SJSA1 (cell line): Measurements from ENCODE around the gene TMEM178B. TPM values are rescaled to one million over a fixed set of nuclear protein-coding genes. Genes with fewer than 3 reads are reported as not detected.

Source experiments
- DNase-seq, 2 experiments: peaks; one replicate each; pipeline ENCODE4 v3.0.0-alpha.2; 2015 to 2020; ENCODE audit warnings: low spot score in 2 of 2, low read depth in 1 of 2
- H3K27ac ChIP-seq: fragments of 250-450 bp; sonication (Bioruptor Pico); 2 replicates; pipeline ENCODE4 v1.5.1; 2020; ENCODE audit warnings: mild to moderate bottlenecking, moderate library complexity
- H3K27me3 ChIP-seq: fragments of 250-450 bp; sonication (Bioruptor Pico); replicated peaks from 2 replicates; pipeline ENCODE4 v1.5.1; 2020; ENCODE audit warnings: mild to moderate bottlenecking, moderate library complexity
- H3K36me3 ChIP-seq: fragments of 250-450 bp; sonication (Bioruptor Pico); 2 replicates; pipeline ENCODE4 v1.5.1; 2020; ENCODE audit warnings: mild to moderate bottlenecking
- H3K4me1 ChIP-seq: fragments of 250-450 bp; sonication (Bioruptor Pico); replicated peaks from 2 replicates; pipeline ENCODE4 v1.6.1; 2021; ENCODE audit warnings: mild to moderate bottlenecking
- H3K4me3 ChIP-seq: fragments of 250-450 bp; sonication (Bioruptor Pico); 2 replicates; pipeline ENCODE4 v1.5.1; 2020; ENCODE audit warnings: mild to moderate bottlenecking
- H3K9me3 ChIP-seq: fragments of 250-450 bp; sonication (Bioruptor Pico); replicated peaks from 2 replicates; pipeline ENCODE4 v1.5.1; 2020; ENCODE audit warnings: mild to moderate bottlenecking
- total RNA-seq: library from RNA; depleted of rRNA; stranded (reverse); fragments of >200 nt; shearing (Covaris generic); gene quantifications from 2 replicates; pipeline ENCODE4 v1.2.3, GENCODE V29; 2014

The TMEM178B gene
- total RNA-seq, 1 experiment from 2014 or later = under 0.01 TPM

DNA sequence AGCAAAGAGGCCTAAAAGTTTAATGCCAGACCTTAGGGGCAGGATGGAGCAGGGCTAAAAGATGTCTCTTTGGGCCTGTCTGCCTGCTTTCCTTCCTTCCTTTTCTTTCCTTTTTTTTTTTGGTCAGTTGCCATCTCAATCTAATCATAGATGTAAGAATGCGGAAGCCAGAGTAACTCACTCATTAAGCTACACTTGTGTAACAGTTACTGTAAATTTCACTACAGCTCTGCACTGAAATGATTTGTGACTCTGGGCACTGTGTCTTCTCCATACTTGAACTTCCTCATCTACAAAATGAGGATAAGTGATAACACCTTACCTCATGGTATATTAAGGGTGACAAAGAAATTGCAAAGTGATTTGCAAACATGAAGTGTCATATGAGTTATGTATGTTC lies 401.8 kb downstream of the TMEM178B start:
- no peaks in the 10 kb centered on the region for H3K36me3 ChIP-seq
- H3K27ac ChIP-seq = no peak overlapping the region
- no peaks in the 10 kb centered on the region for H3K9me3 ChIP-seq
- no peak overlapping the region for H3K4me3 ChIP-seq
- no peak for DNase-seq
- no peaks in the 10 kb centered on the region for H3K4me1 ChIP-seq
- no peaks in the 10 kb centered on the region for H3K27me3 ChIP-seq

DNA sequence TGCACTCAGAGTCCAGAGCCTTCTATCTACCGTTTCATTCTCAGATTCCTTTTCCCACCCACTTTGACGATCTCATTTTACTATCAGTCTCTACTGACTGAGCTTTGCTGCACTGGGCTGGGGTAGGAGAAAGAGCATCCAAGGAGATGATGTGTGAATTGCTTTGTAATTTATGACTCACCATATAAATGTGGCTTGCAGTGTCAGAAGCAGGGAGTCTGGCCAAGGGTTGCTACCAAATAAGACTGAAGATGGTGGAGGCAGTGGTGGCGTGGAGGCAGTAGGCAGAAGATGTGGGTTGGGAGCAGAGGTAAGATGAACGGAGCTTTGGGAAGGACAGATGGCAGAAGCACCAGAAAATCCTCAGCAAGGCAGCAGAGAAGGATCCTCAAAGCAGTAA lies 404.0 kb downstream of the TMEM178B start:
- Histone ChIP-seq H3K27ac (no peak overlapping the region), H3K27me3 (no peaks in the 10 kb centered on the region), H3K4me1 (no peaks in the 10 kb centered on the region), H3K4me3 (no peak overlapping the region), H3K36me3 (no peaks in the 10 kb centered on the region), H3K9me3 (no peaks in the 10 kb centered on the region)
- no peak for DNase-seq

DNA sequence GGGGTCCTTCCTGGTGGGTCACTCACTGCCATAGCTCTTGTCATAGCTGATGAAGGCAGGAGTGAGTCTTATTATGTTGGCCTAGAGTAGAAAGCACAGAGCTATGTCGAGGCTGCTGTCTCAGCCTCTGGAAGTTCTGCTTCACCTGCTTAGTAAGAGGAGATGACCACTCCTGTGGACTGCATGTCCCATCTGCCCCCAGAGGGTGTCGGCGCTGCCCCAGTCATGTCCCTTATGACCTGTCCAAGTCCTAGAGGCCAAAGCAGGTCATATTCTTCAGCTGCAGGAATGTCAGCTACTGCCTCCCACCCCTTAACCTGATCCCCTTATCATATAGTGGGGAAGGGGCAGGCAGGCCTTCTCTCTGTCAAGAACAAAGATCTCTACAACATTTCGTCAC lies 405.0 kb downstream of the TMEM178B start:
- H3K27me3 ChIP-seq = no peaks in the 10 kb centered on the region
- no peak for DNase-seq
- no peaks in the 10 kb centered on the region for H3K9me3 ChIP-seq
- H3K27ac ChIP-seq = no peak overlapping the region
- no peaks in the 10 kb centered on the region for H3K4me1 ChIP-seq
- no peaks in the 10 kb centered on the region for H3K36me3 ChIP-seq
- H3K4me3 ChIP-seq = no peak overlapping the region

DNA sequence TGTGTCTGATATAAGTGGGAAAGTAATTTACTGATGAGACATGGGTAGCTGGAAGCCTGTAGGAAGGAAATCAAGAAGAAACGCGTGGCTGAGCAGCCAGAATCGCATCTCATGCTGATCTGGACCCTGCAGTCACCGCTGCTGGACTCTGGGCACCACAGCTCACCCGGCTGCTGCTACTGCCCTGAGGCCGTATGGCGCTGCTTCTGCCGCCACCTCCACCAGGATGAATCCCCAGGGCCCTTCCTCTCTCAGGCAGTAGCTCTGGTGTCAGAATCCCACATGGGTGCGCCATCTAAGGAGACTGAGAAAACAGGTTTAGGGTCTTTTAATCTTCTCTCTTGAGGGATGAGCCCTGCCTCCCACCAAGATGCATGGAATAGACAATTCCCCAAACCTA lies 407.1 kb downstream of the TMEM178B start:
- H3K36me3 ChIP-seq = no peaks in the 10 kb centered on the region
- H3K27ac ChIP-seq = no peak overlapping the region
- no peaks in the 10 kb centered on the region for H3K9me3 ChIP-seq
- no peak overlapping the region for H3K4me3 ChIP-seq
- H3K4me1 ChIP-seq = no peaks in the 10 kb centered on the region
- H3K27me3 ChIP-seq = no peaks in the 10 kb centered on the region
- no peak for DNase-seq

DNA sequence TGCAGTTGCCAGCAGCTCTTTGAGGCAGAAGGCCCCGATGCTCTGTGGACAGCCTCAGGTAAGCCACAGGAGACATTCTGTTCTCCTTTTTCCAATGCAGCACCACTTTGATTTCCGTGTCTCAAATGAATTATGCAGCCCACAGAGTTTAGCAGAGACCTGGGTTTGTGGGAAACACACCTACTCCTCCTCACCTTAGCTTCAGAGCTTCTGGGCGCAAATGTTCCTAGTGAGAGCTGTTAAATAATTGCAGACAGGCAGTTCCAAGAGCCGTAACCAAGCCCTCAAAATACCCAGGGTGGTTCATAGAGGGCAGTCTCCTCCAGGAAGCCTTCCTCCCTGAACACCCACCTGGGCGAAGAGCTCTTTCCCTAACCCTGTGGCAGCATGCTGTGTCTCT lies 408.1 kb downstream of the TMEM178B start:
- Histone ChIP-seq H3K4me1 (no peaks in the 10 kb centered on the region), H3K4me3 (no peak overlapping the region), H3K36me3 (no peaks in the 10 kb centered on the region), H3K27me3 (no peaks in the 10 kb centered on the region), H3K9me3 (no peaks in the 10 kb centered on the region), H3K27ac (no peak overlapping the region)
- DNase-seq = no peak

DNA sequence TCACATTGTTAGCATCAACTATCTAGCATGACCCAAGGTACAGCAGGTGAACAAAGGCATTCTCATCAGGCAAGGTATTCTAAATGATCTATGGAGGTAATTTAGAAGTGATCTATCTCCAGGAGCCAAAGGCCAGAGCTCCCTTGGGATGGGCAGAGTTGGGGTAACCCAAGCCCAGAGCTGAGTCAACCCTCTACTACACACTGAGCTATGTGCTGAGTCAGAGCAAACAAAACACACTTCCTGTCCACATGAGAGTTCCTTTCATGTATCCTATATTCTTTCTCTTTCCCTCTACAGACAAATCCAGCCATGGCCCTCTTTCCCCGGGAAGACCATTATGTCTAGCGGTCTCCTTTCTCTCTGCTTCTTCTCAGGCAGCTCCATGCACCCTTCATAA lies 409.2 kb downstream of the TMEM178B start:
- Histone ChIP-seq H3K36me3 (no peaks in the 10 kb centered on the region), H3K4me1 (no peaks in the 10 kb centered on the region), H3K4me3 (no peak overlapping the region), H3K27me3 (no peaks in the 10 kb centered on the region), H3K9me3 (no peaks in the 10 kb centered on the region), H3K27ac (no peak overlapping the region)
- no peak for DNase-seq

DNA sequence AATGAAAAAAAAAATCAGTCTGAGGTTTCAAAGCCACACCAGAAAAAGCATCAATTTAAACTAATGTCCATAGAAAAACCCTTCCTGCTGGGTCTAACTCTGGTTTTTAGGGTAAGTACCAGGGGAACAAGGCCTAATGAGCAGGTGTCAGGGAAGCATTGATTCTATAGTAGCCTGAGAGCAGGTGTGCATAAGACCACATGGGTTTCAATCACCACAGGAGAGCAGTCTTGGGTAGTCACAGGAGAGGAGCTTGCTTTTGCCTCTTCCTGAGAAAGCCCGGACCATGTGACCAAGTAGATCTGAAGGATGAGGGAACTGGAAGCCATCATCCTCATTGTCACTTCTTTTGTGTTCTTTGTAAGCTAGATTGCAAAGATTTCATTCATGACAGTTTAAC lies 411.0 kb downstream of the TMEM178B start:
- Histone ChIP-seq H3K4me3 (no peak overlapping the region), H3K4me1 (no peaks in the 10 kb centered on the region), H3K9me3 (no peaks in the 10 kb centered on the region), H3K27me3 (no peaks in the 10 kb centered on the region), H3K27ac (no peak overlapping the region), H3K36me3 (no peaks in the 10 kb centered on the region)
- DNase-seq = no peak

DNA sequence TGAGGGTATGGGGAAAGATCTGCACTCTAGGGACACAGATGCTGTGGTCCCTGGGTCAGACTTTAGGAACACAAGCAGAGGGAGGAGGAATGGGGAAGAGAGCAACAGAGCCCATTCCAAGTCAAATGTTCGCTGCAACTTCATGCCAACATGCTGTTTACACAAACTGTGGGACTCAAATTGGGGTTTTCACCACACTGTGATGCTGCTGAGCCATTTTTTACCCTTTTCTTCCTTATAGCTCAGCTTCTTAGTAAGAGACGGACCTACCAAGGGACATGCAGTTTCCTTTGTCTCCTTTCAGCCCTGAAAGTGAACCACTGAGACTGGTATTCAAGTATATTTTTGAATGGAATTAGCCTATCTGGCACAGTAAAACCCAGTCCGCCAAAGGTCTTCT lies 413.1 kb downstream of the TMEM178B start:
- H3K4me1 ChIP-seq = no peaks in the 10 kb centered on the region

DNA sequence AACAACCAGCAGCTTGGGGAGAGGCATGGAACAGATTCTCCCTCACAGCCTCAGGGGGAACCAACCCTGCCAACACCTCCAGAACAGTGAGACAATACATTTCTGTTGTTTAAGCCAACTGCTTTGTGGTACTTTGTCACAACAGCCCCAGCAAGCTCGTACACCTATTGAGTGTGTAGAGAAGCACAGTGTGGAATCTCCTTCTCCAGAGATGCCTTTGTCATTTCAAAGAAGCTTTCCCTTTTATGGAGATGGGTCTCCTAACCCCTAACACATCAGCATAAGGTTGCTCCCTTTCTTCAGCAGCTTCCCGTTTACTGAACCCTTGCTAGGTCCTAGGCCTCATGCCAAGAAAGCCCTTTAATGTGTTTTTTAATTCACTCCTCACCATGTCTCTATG lies 416.6 kb downstream of the TMEM178B start:
- Histone ChIP-seq H3K4me1 (no peaks in the 10 kb centered on the region), H3K9me3 (no peaks in the 10 kb centered on the region), H3K4me3 (no peak overlapping the region), H3K36me3 (no peaks in the 10 kb centered on the region), H3K27me3 (no peaks in the 10 kb centered on the region), H3K27ac (no peak overlapping the region)
- no peak for DNase-seq

More for the DNA sequence above, 413.1 kb downstream of the TMEM178B start:
- no peaks in the 10 kb centered on the region for H3K9me3 ChIP-seq
- H3K36me3 ChIP-seq = no peaks in the 10 kb centered on the region
- H3K27ac ChIP-seq = no peak overlapping the region
- no peak for DNase-seq
- H3K4me3 ChIP-seq = no peak overlapping the region
- H3K27me3 ChIP-seq = no peaks in the 10 kb centered on the region

DNA sequence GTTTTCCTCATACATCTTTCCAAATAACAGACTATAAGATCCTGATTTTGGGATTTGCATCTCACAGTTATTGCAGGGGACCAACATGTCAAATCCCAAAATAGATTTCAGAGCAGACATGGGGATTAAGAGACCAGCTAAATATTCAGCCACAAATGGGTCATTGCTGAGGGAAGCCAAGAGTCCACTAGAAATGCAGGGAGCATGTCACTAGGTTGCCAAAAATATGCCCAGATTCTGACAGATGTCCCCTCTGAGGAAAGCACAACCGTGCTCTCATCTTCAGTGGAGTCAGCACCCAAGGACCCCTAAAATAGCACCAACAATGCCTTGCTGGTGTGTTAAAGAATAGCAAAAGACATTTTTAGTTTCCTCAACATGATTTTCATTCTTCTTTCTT lies 421.2 kb downstream of the TMEM178B start:
- DNase-seq = no peak
- Histone ChIP-seq H3K27me3 (no peaks in the 10 kb centered on the region; the same call in 1 of the 2 replicates), H3K27ac (no peak overlapping the region), H3K4me1 (no peaks in the 10 kb centered on the region), H3K36me3 (no peaks in the 10 kb centered on the region), H3K9me3 (no peaks in the 10 kb centered on the region), H3K4me3 (no peak overlapping the region)

DNA sequence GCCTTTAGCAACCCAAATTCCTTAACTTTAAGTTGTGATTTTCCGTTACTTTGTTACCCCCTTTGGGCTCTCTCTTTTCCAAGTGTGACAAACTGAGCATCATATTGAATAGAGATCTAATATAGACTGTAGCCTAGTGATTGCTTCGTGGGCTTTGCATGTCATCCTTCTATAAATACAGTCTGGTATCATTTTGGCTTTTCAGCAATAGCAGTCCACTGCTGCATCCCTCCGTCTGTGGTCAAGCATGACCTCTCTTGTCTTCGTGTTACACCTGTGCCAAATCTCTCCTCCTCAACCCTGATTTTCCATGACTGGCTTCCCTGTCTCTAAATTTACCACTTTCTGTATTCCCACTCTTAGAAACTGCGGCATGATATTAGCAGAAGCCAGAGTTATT lies 423.5 kb downstream of the TMEM178B start:
- Histone ChIP-seq H3K4me1 (no peaks in the 10 kb centered on the region), H3K27ac (no peak overlapping the region), H3K36me3 (no peaks in the 10 kb centered on the region), H3K4me3 (no peak overlapping the region), H3K9me3 (no peaks in the 10 kb centered on the region), H3K27me3 (no peaks in the 10 kb centered on the region; the same call in 1 of the 2 replicates)
- DNase-seq = no peak

DNA sequence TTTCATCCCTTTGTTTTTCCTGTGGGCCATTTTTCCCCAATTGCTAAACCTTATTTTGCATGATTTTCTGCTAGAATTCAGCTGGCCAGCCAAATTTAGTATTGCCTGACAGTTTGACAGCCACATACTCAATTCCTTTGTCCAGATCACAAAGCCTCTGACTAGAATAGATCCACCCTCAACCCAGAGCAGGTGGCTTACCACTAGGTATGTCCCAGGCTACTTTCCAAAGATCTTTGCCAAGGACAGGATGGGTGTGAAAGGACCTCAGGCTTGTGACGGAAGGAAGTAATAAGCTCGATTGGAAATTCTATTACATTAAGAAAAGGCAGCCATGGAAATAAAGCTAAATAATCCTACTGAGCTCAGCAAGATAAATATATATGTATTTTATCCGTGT lies 426.7 kb downstream of the TMEM178B start:
- H3K9me3 ChIP-seq = no peaks in the 10 kb centered on the region
- H3K36me3 ChIP-seq = no peaks in the 10 kb centered on the region
- no peak overlapping the region for H3K27ac ChIP-seq
- H3K4me1 ChIP-seq = no peaks in the 10 kb centered on the region
- H3K4me3 ChIP-seq = no peak overlapping the region
- no peaks in the 10 kb centered on the region; the same call in 1 of the 2 replicates for H3K27me3 ChIP-seq
- DNase-seq = no peak

DNA sequence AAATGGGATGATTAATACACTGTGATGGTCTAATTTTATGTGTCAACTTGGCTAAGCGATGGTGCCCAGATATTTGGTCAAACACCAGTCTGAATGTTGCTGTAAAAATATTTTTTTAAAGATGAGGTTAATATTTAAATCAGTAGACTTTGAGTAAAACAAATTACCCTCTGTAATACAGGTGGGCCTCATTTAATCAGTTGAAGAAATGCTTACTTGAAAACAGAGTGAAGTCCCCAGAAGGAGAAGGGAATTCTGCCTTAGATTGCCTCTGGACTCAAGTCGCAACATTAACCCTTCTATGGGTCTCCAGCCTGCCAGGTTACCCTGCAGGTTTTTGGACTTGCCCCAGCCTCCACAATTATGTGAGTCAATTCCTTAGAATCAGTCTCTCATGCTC lies 427.6 kb downstream of the TMEM178B start:
- no peak for DNase-seq
- no peaks in the 10 kb centered on the region; the same call in 1 of the 2 replicates for H3K27me3 ChIP-seq
- H3K4me1 ChIP-seq = no peaks in the 10 kb centered on the region
- H3K27ac ChIP-seq = no peak overlapping the region
- H3K36me3 ChIP-seq = no peaks in the 10 kb centered on the region
- H3K4me3 ChIP-seq = no peak overlapping the region
- no peaks in the 10 kb centered on the region for H3K9me3 ChIP-seq

DNA sequence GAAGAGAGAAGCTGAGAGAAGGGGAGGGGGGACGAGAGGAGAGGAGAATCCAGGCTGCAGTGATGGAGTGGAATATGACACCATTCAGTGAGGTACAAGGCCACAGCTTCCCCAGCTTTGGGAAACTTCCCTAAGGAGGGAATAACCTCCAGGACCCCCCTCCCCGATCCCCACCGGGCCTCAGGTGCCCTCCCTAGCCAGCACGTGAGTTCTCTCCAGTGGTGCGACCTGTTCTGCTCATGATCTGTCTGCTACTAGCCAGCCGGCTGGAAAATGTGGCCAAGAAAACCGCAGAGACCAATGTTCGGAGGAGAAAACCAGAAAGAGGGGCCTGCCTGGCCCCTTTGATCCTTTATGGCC lies 437.4 kb downstream of the TMEM178B start:
- DNase-seq = no peak
- H3K9me3 ChIP-seq = no peaks in the 10 kb centered on the region
- H3K4me3 ChIP-seq = no peak overlapping the region
- H3K27ac ChIP-seq = no peak overlapping the region
- no peaks in the 10 kb centered on the region for H3K4me1 ChIP-seq
- H3K36me3 ChIP-seq = no peaks in the 10 kb centered on the region
- H3K27me3 ChIP-seq = no peaks in the 10 kb centered on the region

DNA sequence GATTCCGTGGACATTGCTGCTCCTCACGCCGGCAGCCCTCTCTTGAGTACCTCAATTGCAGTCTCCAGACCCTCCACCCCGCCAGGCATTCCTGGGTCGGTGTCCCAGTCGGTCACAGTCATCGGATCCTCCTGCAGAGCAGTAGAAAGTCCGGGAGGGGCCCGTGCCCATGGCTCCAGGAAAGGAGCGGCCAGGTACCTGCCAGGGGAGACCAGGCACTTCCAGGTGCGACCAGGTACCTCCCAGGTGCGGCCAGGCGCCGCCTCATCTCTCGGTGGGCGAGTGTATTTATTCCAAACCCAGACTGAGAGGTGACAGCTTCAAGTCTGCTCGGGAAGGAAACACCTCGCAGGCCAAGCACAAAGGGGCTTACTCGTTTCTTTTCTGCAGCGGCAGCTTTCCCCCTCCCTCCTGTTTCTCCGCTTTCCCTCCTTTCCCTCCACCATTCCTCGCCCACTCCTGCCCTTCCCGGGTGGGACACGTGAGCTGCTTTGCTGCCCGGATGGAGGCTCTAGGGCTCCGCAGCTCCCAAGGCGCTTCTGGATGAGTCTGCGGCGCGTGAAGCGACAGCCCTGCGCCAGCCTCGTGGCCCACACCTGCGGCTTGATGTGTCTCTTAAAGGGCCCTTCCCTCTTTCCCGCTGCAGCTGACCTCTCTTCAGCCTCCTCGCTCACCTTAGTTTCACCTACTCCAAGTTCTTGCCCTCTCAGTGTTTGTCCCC lies 438.0 kb downstream of the TMEM178B start:
- no peak overlapping the region for H3K27ac ChIP-seq
- H3K4me3 ChIP-seq = no peak overlapping the region
- H3K4me1 ChIP-seq = no peaks in the 10 kb centered on the region
- no peak for DNase-seq
- no peaks in the 10 kb centered on the region for H3K36me3 ChIP-seq
- no peaks in the 10 kb centered on the region for H3K27me3 ChIP-seq
- no peaks in the 10 kb centered on the region for H3K9me3 ChIP-seq
